GM11168 (cell line): ENCODE data around the gene C4orf50.

ENCODE experiments used
- in situ Hi-C: fragments of 300-500 bp; cut with MboI; formaldehyde crosslinking; loops from one replicate; pipeline ENCODE4 v1.12.0; 2022; ENCODE audit warnings: low sequenced_read_pairs; ENCODE audit not compliant: unreplicated experiment

C4orf50 gene

DNA sequence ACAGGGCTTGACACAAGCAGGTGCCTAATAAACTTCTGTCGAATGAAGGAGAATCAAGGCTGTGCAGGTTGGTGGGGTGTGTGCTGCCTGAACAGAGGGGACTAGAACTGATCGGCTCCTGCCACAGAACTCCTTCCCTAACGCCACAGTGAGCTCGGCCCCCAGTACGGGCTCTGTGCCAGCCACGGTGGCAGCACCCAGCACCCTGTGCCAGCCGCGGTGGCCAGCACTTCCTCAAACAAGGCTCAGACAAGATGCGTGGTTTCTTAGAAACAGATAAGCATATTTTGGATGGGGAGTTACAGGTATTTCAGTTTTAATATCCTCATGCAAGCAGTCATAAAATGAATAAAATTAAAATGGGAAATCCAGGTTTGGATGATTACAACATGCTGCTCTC, 26.0 kb upstream of the C4orf50 start:
- in situ Hi-C loops: no loop called here

DNA sequence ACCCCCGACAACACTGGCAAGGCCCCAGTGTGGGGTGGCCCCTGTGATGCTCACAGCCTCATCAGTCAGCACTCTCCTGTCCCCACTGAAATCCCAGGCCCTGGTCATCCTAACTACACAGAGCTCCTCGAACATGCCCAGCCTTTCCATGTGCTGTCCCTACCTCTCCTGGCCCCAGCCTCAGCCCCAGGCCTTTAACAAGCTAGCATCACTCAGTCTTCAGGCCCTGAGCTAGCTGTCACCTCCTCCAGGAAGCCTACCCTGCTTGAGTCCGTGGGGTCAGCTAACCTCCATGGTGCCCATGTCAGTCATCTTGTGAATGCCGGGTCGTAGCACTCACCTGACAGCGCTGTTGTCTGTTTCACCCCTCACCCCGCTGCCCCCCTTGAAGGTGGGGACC, 25.6 kb upstream of the C4orf50 start:
- in situ Hi-C loops: no loop called here

GRCh38 chr4:6043188-6043587, 25.0 kb upstream of the C4orf50 start:
- in situ Hi-C loops: no loop called here

DNA sequence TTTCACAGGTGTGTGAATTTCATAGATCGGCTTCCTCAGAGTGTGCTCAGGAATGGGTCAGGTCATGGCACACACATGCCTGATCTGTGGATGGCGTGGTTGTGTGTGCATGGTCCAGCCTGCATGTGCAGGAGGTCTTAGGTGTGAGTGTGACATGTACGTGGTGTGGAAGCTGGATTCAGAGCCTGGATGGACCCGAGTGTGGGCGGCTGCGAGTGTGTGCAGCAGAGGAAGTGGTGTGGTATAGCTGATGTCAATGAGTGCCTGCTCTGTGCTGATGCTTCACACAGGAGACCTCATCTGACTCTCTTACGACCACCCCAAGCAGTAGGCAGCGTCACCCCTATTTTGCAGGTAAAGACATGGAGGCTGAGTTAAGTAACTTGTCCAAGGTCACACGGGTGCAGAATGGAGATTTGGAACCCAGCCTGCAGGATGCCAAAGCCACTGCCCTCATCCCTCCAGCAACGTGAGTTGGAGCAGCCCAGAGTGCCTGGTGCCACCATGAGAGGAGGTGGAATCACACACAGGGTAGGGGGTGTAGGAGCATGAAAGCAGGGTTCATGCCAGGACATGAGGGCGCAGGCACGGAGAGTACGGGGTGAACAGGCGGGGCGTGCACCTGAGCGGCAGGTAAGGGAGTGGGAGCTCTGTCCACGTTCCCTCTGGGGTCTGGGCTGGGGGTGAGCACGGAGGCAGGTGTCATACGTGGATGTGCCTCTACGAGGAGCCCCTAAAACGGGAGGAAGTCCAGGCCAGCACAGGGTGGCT, 24.2 kb upstream of the C4orf50 start:
- in situ Hi-C loops: no loop called here

GRCh38 chr4:6041800-6042199, 23.6 kb upstream of the C4orf50 start:
- in situ Hi-C loops: no loop called here

DNA sequence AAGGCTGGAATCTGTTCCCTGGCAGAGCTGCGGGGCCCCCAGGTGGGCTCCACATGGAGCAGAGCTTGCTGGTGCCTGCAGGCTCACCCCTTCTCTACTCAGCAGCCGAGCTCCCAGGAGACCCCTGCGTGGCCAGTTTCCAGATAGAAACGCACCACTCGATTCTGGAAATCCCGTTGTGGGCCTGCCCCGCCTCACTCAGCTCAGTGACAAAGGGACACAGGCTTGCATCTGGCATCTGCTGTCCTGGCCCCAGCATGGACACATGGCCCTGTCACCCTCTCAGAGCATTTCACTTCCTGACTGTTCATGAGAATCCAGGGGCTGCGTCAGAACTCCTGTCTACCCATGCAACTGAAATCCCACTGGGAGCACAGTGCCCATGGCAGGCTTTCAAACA, 20.5 kb upstream of the C4orf50 start:
- in situ Hi-C loops: no loop called here

GRCh38 chr4:6035786-6036185, 17.6 kb upstream of the C4orf50 start:
- in situ Hi-C loops: no loop called here

- in situ Hi-C loops: no loop called here
These were observed 15.2 kb upstream of the C4orf50 start for GRCh38 chr4:6033381-6033780.

GRCh38 chr4:6032249-6033244, 14.3 kb upstream of the C4orf50 start:
- in situ Hi-C loops: no loop called here

DNA sequence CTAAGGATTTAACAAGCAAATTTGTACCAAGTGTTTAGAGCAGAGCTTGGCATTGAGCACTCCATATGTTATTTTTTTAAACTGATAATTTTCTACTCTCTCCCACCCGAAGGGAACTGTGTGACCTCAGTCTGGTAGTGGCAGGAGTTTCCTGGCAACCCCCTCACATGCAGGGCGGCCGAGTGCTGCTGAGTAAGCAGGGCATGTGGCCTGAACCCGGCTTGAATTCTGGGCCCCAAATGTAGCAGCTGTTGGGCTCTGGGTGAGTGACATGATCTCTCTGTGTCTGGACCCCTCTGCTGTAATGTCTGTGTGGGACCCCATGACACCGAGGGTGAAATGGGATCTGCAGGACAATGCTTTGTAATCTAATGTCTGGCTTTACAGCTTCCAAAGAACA, 13.6 kb upstream of the C4orf50 start:
- in situ Hi-C loops: no loop called here

DNA sequence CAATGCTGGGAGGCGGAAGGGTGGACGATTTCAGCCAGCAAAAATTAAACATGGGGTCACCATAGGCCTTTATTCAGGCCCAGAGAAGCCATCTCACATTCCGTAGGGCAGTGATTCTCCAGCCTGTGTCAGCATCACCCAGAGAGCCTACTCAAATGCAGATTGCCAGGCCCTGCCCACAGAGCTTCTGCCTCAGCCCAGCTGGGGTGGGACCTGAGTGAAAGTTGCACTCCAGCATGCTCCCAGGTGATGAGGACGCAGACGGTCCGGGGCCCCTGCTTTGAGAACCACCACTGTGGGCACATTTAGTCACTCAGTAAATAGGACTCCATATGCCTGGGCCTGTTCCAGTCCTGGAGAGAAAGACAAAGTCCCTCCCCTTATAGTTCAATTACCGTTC, 12.4 kb upstream of the C4orf50 start:
- in situ Hi-C loops: no loop called here

GRCh38 chr4:6029254-6029653, 11.0 kb upstream of the C4orf50 start:
- in situ Hi-C loops: no loop called here

DNA sequence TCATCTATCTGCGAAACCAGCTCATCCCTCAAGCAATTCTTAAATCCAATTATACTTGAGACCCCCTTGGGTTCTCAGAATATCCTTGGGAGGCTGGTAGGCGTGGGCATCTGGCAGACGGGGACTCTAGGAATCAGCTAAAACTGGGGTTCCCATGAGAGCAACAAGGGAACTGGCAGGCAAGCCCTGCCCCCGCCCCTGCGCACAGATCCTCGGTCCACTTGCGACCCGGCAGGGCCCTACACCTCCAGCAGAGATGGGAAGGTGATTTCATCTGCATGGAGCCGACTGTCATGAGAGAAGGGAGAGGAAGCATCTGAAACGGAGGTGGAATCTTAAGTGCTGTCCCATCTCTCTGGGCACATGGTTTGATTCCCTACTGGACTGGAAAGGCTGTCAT, 9.9 kb upstream of the C4orf50 start:
- in situ Hi-C loops: no loop called here

- in situ Hi-C loops: no loop called here
These were observed 9.2 kb upstream of the C4orf50 start for GRCh38 chr4:6027392-6027791.

- in situ Hi-C loops: no loop called here
These were observed 6.2 kb upstream of the C4orf50 start for GRCh38 chr4:6024313-6024960.

GRCh38 chr4:6023731-6024130, 5.5 kb upstream of the C4orf50 start:
- in situ Hi-C loops: no loop called here

DNA sequence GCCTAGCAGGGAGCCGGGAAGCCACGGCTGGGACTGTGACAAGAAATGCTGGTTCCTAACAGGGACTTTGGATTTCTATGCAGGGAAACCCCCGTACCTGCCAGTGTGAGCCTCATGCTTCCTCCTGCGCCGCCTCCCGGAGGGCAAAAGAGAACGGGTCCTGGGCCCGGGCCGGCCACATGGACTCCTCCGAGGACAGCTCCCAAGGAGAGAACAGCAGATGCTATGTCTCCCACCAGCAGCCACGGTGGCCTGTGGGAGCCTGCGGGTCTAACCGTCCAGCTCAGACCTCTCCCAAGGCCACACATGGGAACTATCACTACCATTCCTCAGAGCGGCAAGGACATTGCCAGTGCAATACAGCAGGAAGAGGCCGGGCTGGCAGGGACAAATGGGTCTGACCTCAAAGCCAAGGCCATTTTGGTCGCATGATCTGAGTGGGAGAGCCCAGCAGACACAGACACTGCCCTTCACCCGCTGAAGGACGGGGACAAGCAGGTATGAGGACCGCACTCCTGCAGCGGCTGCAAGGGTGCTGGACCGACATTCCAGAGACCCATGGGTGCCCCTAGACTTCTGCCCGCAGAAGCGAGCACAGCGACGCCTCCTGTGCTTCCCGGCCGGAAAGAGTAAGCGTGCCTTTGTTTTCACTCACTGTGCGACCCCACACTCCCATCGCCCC, 4.5 kb upstream of the C4orf50 start:
- in situ Hi-C loops: no loop called here

DNA sequence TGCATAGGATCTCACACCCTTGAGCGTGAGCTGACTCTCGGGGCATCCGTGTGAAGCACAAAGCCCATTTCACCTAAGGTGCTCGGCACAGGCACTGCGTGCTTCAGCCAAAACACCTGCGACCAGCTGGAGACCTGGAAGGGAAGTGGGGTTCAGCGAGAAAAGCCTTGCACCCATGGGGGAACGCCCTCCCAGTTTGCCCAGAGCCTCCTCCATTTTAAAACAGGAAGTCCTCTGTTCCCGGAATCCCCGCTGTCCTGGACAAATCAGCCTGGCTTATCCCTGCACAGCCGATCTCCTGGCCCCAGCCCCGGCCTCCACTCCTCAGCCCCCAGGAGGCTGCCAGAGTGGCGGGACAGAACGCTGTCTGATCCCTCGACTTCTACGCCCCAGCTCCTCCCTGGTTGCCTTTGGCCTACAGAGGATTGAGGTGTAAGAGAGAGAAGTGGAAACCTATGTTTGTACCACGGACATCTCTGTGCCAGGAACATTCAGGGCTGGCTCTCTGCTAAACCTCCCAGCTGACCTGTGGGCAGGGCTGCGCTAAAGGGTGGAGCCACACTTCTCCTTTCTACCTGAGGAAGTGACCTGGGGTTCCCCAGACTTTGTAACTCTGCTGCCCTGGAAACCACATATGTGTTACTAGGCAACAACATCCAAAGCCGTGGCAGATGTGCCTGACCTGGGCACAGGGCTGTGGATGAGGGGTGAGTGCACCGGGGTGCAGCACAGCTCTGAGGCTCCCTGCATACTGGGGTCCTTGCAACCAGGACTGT, 3.8 kb upstream of the C4orf50 start:
- in situ Hi-C loops: no loop called here

GRCh38 chr4:6020613-6021012, 2.4 kb upstream of the C4orf50 start:
- in situ Hi-C loops: no loop called here
